Smooth muscle cell (in vitro differentiated cells): Measurements from ENCODE around the gene GALNT17. TPM values are rescaled to one million over a fixed set of nuclear protein-coding genes. Genes with fewer than 3 reads are reported as not detected.

Experiments used
- DNase-seq: peaks from one replicate; lab custom pipeline; 2025; ENCODE audit not compliant: unreplicated experiment; lab: John Stamatoyannopoulos, UW
- H2AFZ ChIP-seq: fragments of 200-600 bp; sonication (generic); 2 replicates; pipeline ENCODE4 v1.6.0; 2016; ENCODE audit warnings: antibody characterized with exemption, low read depth, mild to moderate bottlenecking
- H3F3A ChIP-seq: fragments of 200-600 bp; sonication (generic); 2 replicates; pipeline ENCODE4 v1.6.0; 2017; ENCODE audit warnings: antibody characterized with exemption, low read depth
- H3K27ac ChIP-seq: fragments of 200-600 bp; sonication (generic); 2 replicates; pipeline ENCODE4 v1.5.1; 2016; ENCODE audit warnings: low read depth, mild to moderate bottlenecking
- H3K27me3 ChIP-seq: fragments of 200-600 bp; sonication (generic); 2 replicates; pipeline ENCODE4 v1.6.1; 2016; ENCODE audit warnings: low read depth, mild to moderate bottlenecking
- H3K36me3 ChIP-seq: fragments of 200-600 bp; sonication (generic); 2 replicates; pipeline ENCODE4 v1.5.1; 2016; ENCODE audit warnings: low read depth
- H3K4me1 ChIP-seq: fragments of 200-600 bp; sonication (generic); 2 replicates; pipeline ENCODE4 v1.5.1; 2016; ENCODE audit warnings: low read depth
- H3K4me2 ChIP-seq: fragments of 200-600 bp; sonication (generic); 2 replicates; pipeline ENCODE4 v1.6.0; 2016; ENCODE audit warnings: mild to moderate bottlenecking
- H3K4me3 ChIP-seq: fragments of 200-600 bp; sonication (generic); 2 replicates; pipeline ENCODE4 v1.5.1; 2016; ENCODE audit warnings: mild to moderate bottlenecking
- H3K79me2 ChIP-seq: fragments of 200-600 bp; sonication (generic); 2 replicates; pipeline ENCODE4 v1.6.0; 2016; ENCODE audit warnings: low read depth, mild to moderate bottlenecking
- H3K9ac ChIP-seq: fragments of 200-600 bp; sonication (generic); 2 replicates; pipeline ENCODE4 v1.6.0; 2016; ENCODE audit warnings: low read depth
- H3K9me3 ChIP-seq: fragments of 200-600 bp; sonication (generic); replicated peaks from 2 replicates; pipeline ENCODE4 v1.5.1; 2016; ENCODE audit warnings: low read depth
- H4K20me1 ChIP-seq: fragments of 200-600 bp; sonication (generic); 2 replicates; pipeline ENCODE4 v1.6.0; 2016; ENCODE audit warnings: low read depth
- WGBS: methylation state at CpG from one replicate; pipeline ENCODE4 v1.1.7; 2016; ENCODE audit warnings: low lambda C conversion rate; 5-methylcytosine and 5-hydroxymethylcytosine counted together
- polyA plus RNA-seq: library from polyadenylated mRNA; unstranded; fragments of >200 nt; fragmentation: Nextera tagmentation; extraction: Ambion mirVana; gene quantifications from 2 replicates; pipeline ENCODE4 v1.2.1, GENCODE V29; 2016
- total RNA-seq: library from RNA; depleted of rRNA; stranded (reverse); fragments of >200 nt; gene quantifications from 2 replicates; pipeline ENCODE4 v1.2.3, GENCODE V29; 2014
- TF ChIP-seq, protein P1 (sequence below): fragments of 200-600 bp; sonication (generic); IDR thresholded peaks from 2 replicates; pipeline ENCODE4 v1.5.1; 2017; ENCODE audit warnings: borderline replicate concordance, mild to moderate bottlenecking, antibody characterized with exemption; ENCODE audit not compliant: insufficient read depth, poor library complexity, severe bottlenecking

Gene GALNT17
- total and polyA plus RNA-seq, 2 experiments from 2014 or later, result 0.38 to 0.45 TPM

DNA sequence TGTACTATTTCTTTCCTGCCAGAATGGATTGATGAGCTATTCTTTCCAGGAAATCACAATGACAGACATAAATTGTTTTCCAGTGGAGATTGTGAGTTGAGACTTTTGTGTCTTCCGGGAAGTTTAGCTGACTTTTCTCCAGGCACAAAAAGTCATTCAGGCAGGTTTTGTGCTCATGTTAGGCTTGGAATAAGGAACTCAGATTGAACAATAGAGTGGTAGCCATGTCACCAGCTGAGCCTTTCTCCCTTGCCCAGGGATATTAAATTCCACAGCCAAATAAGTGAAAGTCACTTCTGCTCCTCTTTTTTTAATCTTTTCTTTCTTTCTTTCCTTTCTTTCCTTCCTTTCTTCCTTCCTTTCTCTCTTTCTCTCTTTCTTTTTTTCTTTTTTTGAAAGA lies 559.6 kb downstream of the GALNT17 start:
- Histone ChIP-seq H3K27me3 (no peaks in the 10 kb centered on the region), H3K4me3 (no peak overlapping the region), H3K27ac (no peak overlapping the region), H4K20me1 (no peaks in the 10 kb centered on the region), H2AFZ (no peak overlapping the region), H3F3A (no peaks in the 10 kb centered on the region), H3K79me2 (no peaks in the 10 kb centered on the region), H3K4me1 (peaks cover 5% of the 10 kb centered on the region), H3K9me3 (no peaks in the 10 kb centered on the region), H3K4me2 (no peak overlapping the region), H3K36me3 (no peaks in the 10 kb centered on the region), H3K9ac (no peak overlapping the region)
- WGBS, result 97% methylated on average over 1 of the region's 1 CpG
- TF ChIP-seq, protein P1, sequence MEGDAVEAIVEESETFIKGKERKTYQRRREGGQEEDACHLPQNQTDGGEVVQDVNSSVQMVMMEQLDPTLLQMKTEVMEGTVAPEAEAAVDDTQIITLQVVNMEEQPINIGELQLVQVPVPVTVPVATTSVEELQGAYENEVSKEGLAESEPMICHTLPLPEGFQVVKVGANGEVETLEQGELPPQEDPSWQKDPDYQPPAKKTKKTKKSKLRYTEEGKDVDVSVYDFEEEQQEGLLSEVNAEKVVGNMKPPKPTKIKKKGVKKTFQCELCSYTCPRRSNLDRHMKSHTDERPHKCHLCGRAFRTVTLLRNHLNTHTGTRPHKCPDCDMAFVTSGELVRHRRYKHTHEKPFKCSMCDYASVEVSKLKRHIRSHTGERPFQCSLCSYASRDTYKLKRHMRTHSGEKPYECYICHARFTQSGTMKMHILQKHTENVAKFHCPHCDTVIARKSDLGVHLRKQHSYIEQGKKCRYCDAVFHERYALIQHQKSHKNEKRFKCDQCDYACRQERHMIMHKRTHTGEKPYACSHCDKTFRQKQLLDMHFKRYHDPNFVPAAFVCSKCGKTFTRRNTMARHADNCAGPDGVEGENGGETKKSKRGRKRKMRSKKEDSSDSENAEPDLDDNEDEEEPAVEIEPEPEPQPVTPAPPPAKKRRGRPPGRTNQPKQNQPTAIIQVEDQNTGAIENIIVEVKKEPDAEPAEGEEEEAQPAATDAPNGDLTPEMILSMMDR, result no peak
- DNase-seq, result no peak

DNA sequence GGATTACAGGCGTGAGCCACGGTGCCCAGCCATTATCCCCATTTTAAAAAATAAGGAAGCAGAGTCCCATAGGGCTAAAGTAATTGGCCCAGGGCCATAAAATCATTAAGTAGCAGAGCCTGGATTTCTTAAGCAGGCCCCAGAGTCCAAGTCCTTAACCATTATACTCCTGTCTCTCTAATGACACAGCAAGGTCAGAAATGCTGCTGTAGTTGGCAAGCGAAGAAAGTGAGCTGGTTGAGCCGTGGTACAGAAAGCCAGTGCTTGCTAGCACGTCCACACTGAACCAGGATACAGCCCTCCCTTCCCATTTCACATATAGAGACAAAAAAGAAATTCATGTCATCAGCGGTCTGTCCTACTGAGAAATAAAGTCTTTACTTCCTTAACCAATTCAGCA lies 562.7 kb downstream of the GALNT17 start:
- H2AFZ ChIP-seq, result no peak overlapping the region
- H3K4me1 ChIP-seq, result peaks cover 5% of the 10 kb centered on the region
- no peak overlapping the region for H3K4me3 ChIP-seq
- no peak overlapping the region for H3K27ac ChIP-seq
- no peak overlapping the region for H3K9ac ChIP-seq
- no peak for DNase-seq
- no peak overlapping the region for H3K4me2 ChIP-seq
- TF ChIP-seq, protein P1, result no peak
- H3F3A ChIP-seq, result no peaks in the 10 kb centered on the region
- no peaks in the 10 kb centered on the region for H3K36me3 ChIP-seq
- H4K20me1 ChIP-seq, result no peaks in the 10 kb centered on the region
- H3K9me3 ChIP-seq, result peaks cover 5% of the 10 kb centered on the region
- no peaks in the 10 kb centered on the region for H3K27me3 ChIP-seq
- WGBS, result 71% methylated on average over 6 of the region's 6 CpGs
- no peaks in the 10 kb centered on the region for H3K79me2 ChIP-seq

DNA sequence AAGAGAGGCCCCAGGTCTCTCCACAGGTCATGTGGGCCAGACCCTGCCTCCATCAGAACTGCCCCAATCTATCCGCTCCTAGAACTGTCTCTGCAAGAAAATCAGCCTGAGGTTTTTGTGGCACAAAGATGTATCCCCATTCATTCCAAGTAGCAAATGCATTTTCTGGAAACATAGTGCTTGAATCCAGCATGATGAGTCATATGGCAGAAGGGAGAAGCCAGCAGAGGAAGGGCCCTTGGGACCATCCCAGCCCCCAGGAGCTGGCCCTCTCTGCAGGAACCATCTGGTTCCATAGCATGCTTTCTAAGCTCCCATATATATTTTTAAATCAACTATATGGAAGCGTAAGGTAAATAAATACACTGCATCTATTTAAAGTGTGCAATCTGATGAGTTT lies 563.2 kb downstream of the GALNT17 start:
- Histone ChIP-seq H3F3A (no peaks in the 10 kb centered on the region), H3K27me3 (no peaks in the 10 kb centered on the region), H4K20me1 (no peaks in the 10 kb centered on the region), H3K4me2 (no peak overlapping the region), H3K36me3 (no peaks in the 10 kb centered on the region), H3K9ac (no peak overlapping the region), H3K4me1 (peaks cover 5% of the 10 kb centered on the region), H3K27ac (no peak overlapping the region), H2AFZ (no peak overlapping the region), H3K9me3 (peaks cover 5% of the 10 kb centered on the region), H3K79me2 (no peaks in the 10 kb centered on the region), H3K4me3 (no peak overlapping the region)
- DNase-seq, result no peak
- 93% methylated on average over 2 of the region's 2 CpGs for WGBS
- TF ChIP-seq, protein P1, result no peak

DNA sequence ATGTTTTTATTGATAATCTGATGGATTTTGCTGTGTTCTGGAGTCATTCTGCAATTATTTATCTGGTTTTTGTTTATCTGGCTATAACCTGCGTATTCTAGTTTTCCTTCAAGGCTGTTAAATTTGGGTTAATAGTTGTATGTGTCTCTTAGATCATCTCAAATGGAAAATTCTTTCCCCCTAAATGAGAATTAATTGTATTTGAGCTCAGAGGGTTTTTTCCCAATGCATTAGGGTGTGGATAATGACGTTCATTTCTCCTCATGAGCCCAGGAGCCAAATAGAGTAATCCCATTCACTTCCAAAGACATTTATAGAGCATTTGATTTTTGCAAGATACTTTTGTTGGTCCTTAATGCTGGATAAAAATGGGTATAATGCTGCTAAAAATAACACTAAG lies 564.6 kb downstream of the GALNT17 start:
- Histone ChIP-seq H3K4me2 (no peak overlapping the region), H2AFZ (no peak overlapping the region), H3K79me2 (no peaks in the 10 kb centered on the region), H3K9ac (no peak overlapping the region), H3K36me3 (no peaks in the 10 kb centered on the region), H3K27me3 (no peaks in the 10 kb centered on the region), H3K9me3 (peaks cover 5% of the 10 kb centered on the region), H3K4me3 (no peak overlapping the region), H3K4me1 (no peaks in the 10 kb centered on the region), H3K27ac (no peak overlapping the region), H3F3A (no peaks in the 10 kb centered on the region), H4K20me1 (no peaks in the 10 kb centered on the region)
- no peak for DNase-seq
- TF ChIP-seq, protein P1, result no peak
- WGBS, result 90% methylated on average over 2 of the region's 2 CpGs
